H9 (cell line): ENCODE results near the gene RPS6KB2. TPM values are rescaled to one million over a fixed set of nuclear protein-coding genes. Genes with fewer than 3 reads are reported as not detected.

Experiments used
- DNase-seq: peaks from one replicate; pipeline ENCODE4 v3.0.0-alpha.2; 2017
- H2AFZ ChIP-seq: one replicate; pipeline ENCODE4 v1.6.1; 2013; ENCODE audit warnings: mild to moderate bottlenecking, low read length, control low read depth, moderate library complexity
- H2AK5ac ChIP-seq: 2 replicates; pipeline ENCODE4 v1.6.1; 2013; ENCODE audit warnings: low read length, control low read depth, mixed read lengths; ENCODE audit not compliant: insufficient read length
- H2BK120ac ChIP-seq: one replicate; pipeline ENCODE4 v1.6.1; 2013; ENCODE audit warnings: low read depth, mild to moderate bottlenecking, low read length, control low read depth, inconsistent platforms; ENCODE audit not compliant: poor library complexity, severe bottlenecking
- H2BK12ac ChIP-seq: 2 replicates; pipeline ENCODE4 v1.6.1; 2013; ENCODE audit warnings: low read length, control low read depth, mixed read lengths, low read depth; ENCODE audit not compliant: insufficient read length
- H2BK15ac ChIP-seq: 2 replicates; pipeline ENCODE4 v1.6.1; 2013; ENCODE audit warnings: low read depth, low read length, control low read depth
- H2BK20ac ChIP-seq: one replicate; pipeline ENCODE4 v1.6.1; 2013; ENCODE audit warnings: low read depth, mild to moderate bottlenecking, low read length, control low read depth, inconsistent platforms; ENCODE audit not compliant: poor library complexity, severe bottlenecking
- H2BK5ac ChIP-seq: 2 replicates; pipeline ENCODE4 v1.6.1; 2013; ENCODE audit warnings: low read length, control low read depth, mixed read lengths; ENCODE audit not compliant: insufficient read length
- H3K14ac ChIP-seq: 2 replicates; pipeline ENCODE4 v1.6.1; 2013; ENCODE audit warnings: low read length, control low read depth; ENCODE audit not compliant: insufficient read depth
- H3K18ac ChIP-seq: 2 replicates; pipeline ENCODE4 v1.6.1; 2013; ENCODE audit warnings: low read depth, mild to moderate bottlenecking, mixed read lengths, low read length, control low read depth; ENCODE audit not compliant: insufficient read length
- H3K23ac ChIP-seq: 2 replicates; pipeline ENCODE4 v1.6.1; 2013; ENCODE audit warnings: low read length, control low read depth, mixed read lengths, low read depth; ENCODE audit not compliant: insufficient read length
- H3K23me2 ChIP-seq: 2 replicates; pipeline ENCODE4 v1.6.1; 2013; ENCODE audit warnings: low read depth, mild to moderate bottlenecking, mixed read lengths, low read length, control low read depth; ENCODE audit not compliant: insufficient read length, poor library complexity, severe bottlenecking
- H3K27ac ChIP-seq: 2 replicates; pipeline ENCODE4 v1.5.1; 2013; ENCODE audit warnings: low read length, control low read depth, mixed read lengths, low read depth; ENCODE audit not compliant: insufficient read length
- H3K27me3 ChIP-seq: 2 replicates; pipeline ENCODE4 v1.6.1; 2013; ENCODE audit warnings: low read length, control low read depth, inconsistent platforms; ENCODE audit not compliant: insufficient read depth
- H3K4ac ChIP-seq: 2 replicates; pipeline ENCODE4 v1.6.1; 2013; ENCODE audit warnings: low read depth, mild to moderate bottlenecking, control low read depth, inconsistent platforms, low read length, moderate library complexity
- H3K4me1 ChIP-seq: 2 replicates; pipeline ENCODE4 v1.6.1; 2013; ENCODE audit warnings: low read length, control low read depth, inconsistent platforms; ENCODE audit not compliant: insufficient read depth
- H3K4me2 ChIP-seq: 2 replicates; pipeline ENCODE4 v1.6.1; 2013; ENCODE audit warnings: low read length, control low read depth, mixed read lengths; ENCODE audit not compliant: insufficient read length, insufficient read depth
- H3K56ac ChIP-seq: 2 replicates; pipeline ENCODE4 v1.6.1; 2013; ENCODE audit warnings: low read depth, mild to moderate bottlenecking, mixed read lengths, low read length, control low read depth; ENCODE audit not compliant: insufficient read length
- H3K79me1 ChIP-seq: 2 replicates; pipeline ENCODE4 v1.6.1; 2013; ENCODE audit warnings: low read depth, mild to moderate bottlenecking, moderate library complexity, low read length, control low read depth, inconsistent platforms; ENCODE audit not compliant: insufficient read depth, poor library complexity, severe bottlenecking
- H3K79me2 ChIP-seq: 2 replicates; pipeline ENCODE4 v1.6.1; 2013; ENCODE audit warnings: low read length, control low read depth, inconsistent platforms; ENCODE audit not compliant: insufficient read depth
- H3K9ac ChIP-seq: 2 replicates; pipeline ENCODE4 v1.6.1; 2013; ENCODE audit warnings: low read length, control low read depth, mixed read lengths; ENCODE audit not compliant: insufficient read length; ENCODE audit errors: extremely low read depth
- H3K9me3 ChIP-seq: one replicate; pipeline ENCODE4 v1.6.1; 2013; ENCODE audit warnings: low read depth, low read length, inconsistent platforms; ENCODE audit not compliant: control insufficient read depth
- H3T11ph ChIP-seq: one replicate; pipeline ENCODE4 v1.6.1; 2013; ENCODE audit warnings: mild to moderate bottlenecking, low read length, control low read depth, inconsistent platforms
- H4K20me1 ChIP-seq: one replicate; pipeline ENCODE4 v1.6.1; 2013; ENCODE audit not compliant: control insufficient read depth, insufficient read length, insufficient read depth
- H4K5ac ChIP-seq: 2 replicates; pipeline ENCODE4 v1.6.1; 2013; ENCODE audit warnings: low read depth, mild to moderate bottlenecking, mixed read lengths, low read length, control low read depth; ENCODE audit not compliant: insufficient read length
- H4K8ac ChIP-seq: replicated peaks from 2 replicates; pipeline ENCODE4 v1.6.1; 2013; ENCODE audit warnings: low read length, control low read depth, mixed read lengths, low read depth; ENCODE audit not compliant: insufficient read length
- H4K91ac ChIP-seq: 2 replicates; pipeline ENCODE4 v1.6.1; 2013; ENCODE audit warnings: low read depth, mild to moderate bottlenecking, moderate library complexity, mixed read lengths, low read length, control low read depth; ENCODE audit not compliant: insufficient read length
- H3K27ac Mint-ChIP-seq, 3 experiments: 2 replicates in 2 of 3; 3 replicates in 1 of 3; pipeline ENCODE4 v1.8.0; 2020 to 2021; ENCODE audit warnings: mixed read lengths in 3 of 3, mild to moderate bottlenecking in 1 of 3, moderate library complexity in 1 of 3
- H3K27me3 Mint-ChIP-seq: 2 replicates; pipeline ENCODE4 v1.8.0; 2021; ENCODE audit warnings: low read depth, mild to moderate bottlenecking, moderate library complexity, mixed read lengths
- H3K36me3 Mint-ChIP-seq, 3 experiments: 2 replicates in 2 of 3; 3 replicates in 1 of 3; pipeline ENCODE4 v1.8.0; 2020 to 2021; ENCODE audit warnings: low read depth in 3 of 3, mixed read lengths in 3 of 3; ENCODE audit not compliant: insufficient read depth in 1 of 3
- H3K4me1 Mint-ChIP-seq, 2 experiments: 2 replicates each; pipeline ENCODE4 v1.8.0; 2020; ENCODE audit warnings: mixed read lengths in 2 of 2
- H3K4me3 Mint-ChIP-seq, 2 experiments: 2 replicates in 1 of 2; 3 replicates in 1 of 2; pipeline ENCODE4 v1.8.0; 2020 to 2021; ENCODE audit warnings: mild to moderate bottlenecking in 2 of 2, mixed read lengths in 2 of 2, moderate library complexity in 1 of 2
- H3K9me3 Mint-ChIP-seq, 2 experiments: 2 replicates in 1 of 2; 3 replicates in 1 of 2; pipeline ENCODE4 v1.8.0; 2020; ENCODE audit warnings: mild to moderate bottlenecking in 2 of 2, mixed read lengths in 2 of 2, moderate library complexity in 1 of 2
- WGBS: extraction: QIAGEN DNeasy Blood & Tissue Kit; methylation state at CpG from one replicate; pipeline ENCODE4 v1.1.7; 2013; ENCODE audit warnings: missing lambda C conversion rate, low lambda C conversion rate, mixed read lengths; ENCODE audit not compliant: insufficient read length; ENCODE audit errors: extremely low coverage; 5-methylcytosine and 5-hydroxymethylcytosine counted together
- total RNA-seq: library from RNA; stranded (reverse); gene quantifications from 2 replicates; pipeline ENCODE4 v1.2.1, GENCODE V29; 2021
- TF ChIP-seq, protein P1 (sequence below): fragments of 200-600 bp; sonication (generic); conservative IDR thresholded peaks from 3 replicates; pipeline ENCODE4 v1.8.0; 2021; ENCODE audit warnings: antibody characterized with exemption, mild to moderate bottlenecking

Gene RPS6KB2
- total RNA-seq, 1 experiment from 2014 or later: 51.7 TPM

DNA sequence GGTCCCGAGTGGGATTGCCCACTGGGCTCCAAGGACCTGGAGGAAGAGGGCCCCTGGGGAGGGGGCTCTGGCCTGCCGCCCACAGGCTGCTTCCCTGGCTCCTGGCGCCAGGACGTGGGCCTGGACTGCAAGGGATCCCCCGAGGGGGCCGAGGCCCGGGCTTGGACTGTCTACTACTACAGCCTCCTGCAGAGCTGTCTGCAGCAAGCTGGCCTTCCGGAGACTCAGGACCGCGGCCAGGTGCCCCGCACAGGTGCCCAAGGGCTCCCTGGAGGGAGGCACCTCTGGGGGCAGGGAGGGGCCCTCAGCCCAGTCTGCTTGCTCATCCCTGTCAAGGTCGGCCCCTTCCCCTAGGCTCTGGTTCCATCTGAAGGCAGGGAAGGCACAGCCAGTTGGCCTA lies 10.9 kb upstream of the RPS6KB2 start:
- Histone ChIP-seq H3K9me3 (no peaks in the 10 kb centered on the region), H2BK20ac (no peak overlapping the region), H2BK12ac (no peak overlapping the region), H3K79me2 (no peaks in the 10 kb centered on the region), H2AFZ (no peak overlapping the region), H4K91ac (no peak overlapping the region), H3K14ac (no peak overlapping the region), H3K27ac (no peak overlapping the region), H2BK120ac (no peak overlapping the region), H3K4me2 (no peak overlapping the region), H2BK15ac (no peak overlapping the region), H2AK5ac (no peak overlapping the region), H3T11ph (no peak overlapping the region), H4K20me1 (no peaks in the 10 kb centered on the region), H3K18ac (no peak overlapping the region), H2BK5ac (no peak overlapping the region), H3K27me3 (no peaks in the 10 kb centered on the region), H3K4me1 (no peaks in the 10 kb centered on the region), H4K5ac (no peak overlapping the region), H3K56ac (no peak overlapping the region), H3K4ac (no peak overlapping the region), H3K79me1 (no peaks in the 10 kb centered on the region), H3K9ac (no peak overlapping the region), H3K23me2 (no peaks in the 10 kb centered on the region), H3K23ac (no peak overlapping the region), H4K8ac (no peak overlapping the region)
- H3K9me3 Mint-ChIP-seq: no peaks in the 10 kb centered on the region; a peak in 1 of 5 replicates
- peaks cover 35% of the 10 kb centered on the region for H3K27me3 Mint-ChIP-seq
- TF ChIP-seq, protein P1, sequence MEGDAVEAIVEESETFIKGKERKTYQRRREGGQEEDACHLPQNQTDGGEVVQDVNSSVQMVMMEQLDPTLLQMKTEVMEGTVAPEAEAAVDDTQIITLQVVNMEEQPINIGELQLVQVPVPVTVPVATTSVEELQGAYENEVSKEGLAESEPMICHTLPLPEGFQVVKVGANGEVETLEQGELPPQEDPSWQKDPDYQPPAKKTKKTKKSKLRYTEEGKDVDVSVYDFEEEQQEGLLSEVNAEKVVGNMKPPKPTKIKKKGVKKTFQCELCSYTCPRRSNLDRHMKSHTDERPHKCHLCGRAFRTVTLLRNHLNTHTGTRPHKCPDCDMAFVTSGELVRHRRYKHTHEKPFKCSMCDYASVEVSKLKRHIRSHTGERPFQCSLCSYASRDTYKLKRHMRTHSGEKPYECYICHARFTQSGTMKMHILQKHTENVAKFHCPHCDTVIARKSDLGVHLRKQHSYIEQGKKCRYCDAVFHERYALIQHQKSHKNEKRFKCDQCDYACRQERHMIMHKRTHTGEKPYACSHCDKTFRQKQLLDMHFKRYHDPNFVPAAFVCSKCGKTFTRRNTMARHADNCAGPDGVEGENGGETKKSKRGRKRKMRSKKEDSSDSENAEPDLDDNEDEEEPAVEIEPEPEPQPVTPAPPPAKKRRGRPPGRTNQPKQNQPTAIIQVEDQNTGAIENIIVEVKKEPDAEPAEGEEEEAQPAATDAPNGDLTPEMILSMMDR: no peak
- no CpG with 5 or more reads among the region's 12 CpGs for WGBS
- H3K36me3 Mint-ChIP-seq: peaks cover 0 to 1% (median 0%) of the 10 kb centered on the region in 3 experiments; a peak in 1 of 7 replicates
- peaks cover 18 to 22% of the 10 kb centered on the region in 2 experiments for H3K4me1 Mint-ChIP-seq
- no peak for DNase-seq
- no peak overlapping the region for H3K27ac Mint-ChIP-seq
- no peak overlapping the region for H3K4me3 Mint-ChIP-seq
